ENCODE results near the gene MEGF11. TPM values are rescaled to one million over a fixed set of nuclear protein-coding genes. Genes with fewer than 3 reads are reported as not detected.
A peak's percentile ranks its signal among the peaks of the same experiment; 100 is the strongest.
"Not testable (repeated sequence)": the region's sequence is repeated elsewhere in the genome, so short reads cannot be mapped to it uniquely, and the experiment has no call there.

Gene MEGF11
- total RNA-seq, 1 donor from 2014 or later = 0.25 TPM

GRCh38 chr15:65980824-65981456, 272.6 kb downstream of the MEGF11 start:
- no peak for DNase-seq (ENCODE audit: extremely low spot score in 2 of 2)
- TF ChIP-seq CTCF (IDR thresholded peaks at IDR 0.05) = peak in 2 of 3 experiments; percentile 29 to 35
- TF ChIP-seq POLR2A (IDR thresholded peaks at IDR 0.05) = no peak
- no peak for TF ChIP-seq POLR2AphosphoS5 (IDR thresholded peaks at IDR 0.05; ENCODE audit: insufficient read depth in 1 of 2, low read depth in 1 of 2)
- Histone ChIP-seq H3K36me3 (no peaks in the 10 kb centered on the region), H3K4me3 (no peak overlapping the region), H3K27me3 (no peaks in the 10 kb centered on the region), H3K4me1 (peaks cover 8% of the 10 kb centered on the region), H3K9me3 (no peaks in the 10 kb centered on the region), H3K27ac (no peak overlapping the region)
- intact Hi-C loops (cut with DNase I) = no loop called here

- H3K27ac ChIP-seq = no peak overlapping the region
- no peak for TF ChIP-seq CTCF (IDR thresholded peaks at IDR 0.05)
- TF ChIP-seq POLR2AphosphoS5 (IDR thresholded peaks at IDR 0.05; ENCODE audit: insufficient read depth in 1 of 2, low read depth in 1 of 2) = no peak
- no peak for TF ChIP-seq POLR2A (IDR thresholded peaks at IDR 0.05)
- H3K4me3 ChIP-seq = no peak overlapping the region
- intact Hi-C loops (cut with DNase I) = no loop called here
- no peaks in the 10 kb centered on the region for H3K36me3 ChIP-seq
- no peaks in the 10 kb centered on the region for H3K27me3 ChIP-seq
- peaks cover 8% of the 10 kb centered on the region for H3K4me1 ChIP-seq
- H3K9me3 ChIP-seq = no peaks in the 10 kb centered on the region
- DNase-seq (ENCODE audit: extremely low spot score in 2 of 2) = no peak
Measured at GRCh38 chr15:65979837-65980236, 273.7 kb downstream of the MEGF11 start.

- Histone ChIP-seq H3K36me3 (no peaks in the 10 kb centered on the region), H3K4me3 (no peak overlapping the region), H3K9me3 (no peaks in the 10 kb centered on the region), H3K4me1 (peaks cover 8% of the 10 kb centered on the region), H3K27ac (no peak overlapping the region), H3K27me3 (no peaks in the 10 kb centered on the region)
- TF ChIP-seq CTCF (IDR thresholded peaks at IDR 0.05) = no peak
- no peak for TF ChIP-seq POLR2A (IDR thresholded peaks at IDR 0.05)
- no peak for TF ChIP-seq POLR2AphosphoS5 (IDR thresholded peaks at IDR 0.05; ENCODE audit: insufficient read depth in 1 of 2, low read depth in 1 of 2)
- DNase-seq (ENCODE audit: extremely low spot score in 2 of 2) = no peak
- intact Hi-C loops (cut with DNase I) = no loop called here
Measured at GRCh38 chr15:65979316-65979715, 274.2 kb downstream of the MEGF11 start.

- Histone ChIP-seq H3K4me3 (no peak overlapping the region), H3K4me1 (peaks cover 8% of the 10 kb centered on the region), H3K36me3 (no peaks in the 10 kb centered on the region), H3K27me3 (no peaks in the 10 kb centered on the region), H3K27ac (no peak overlapping the region), H3K9me3 (no peaks in the 10 kb centered on the region)
- TF ChIP-seq POLR2A (IDR thresholded peaks at IDR 0.05) = no peak
- no peak for TF ChIP-seq POLR2AphosphoS5 (IDR thresholded peaks at IDR 0.05; ENCODE audit: insufficient read depth in 1 of 2, low read depth in 1 of 2)
- TF ChIP-seq CTCF (IDR thresholded peaks at IDR 0.05) = no peak
- intact Hi-C loops (cut with DNase I) = no loop called here
- DNase-seq (ENCODE audit: extremely low spot score in 2 of 2) = no peak
Measured at GRCh38 chr15:65978110-65978509, 275.4 kb downstream of the MEGF11 start.

- H3K4me3 ChIP-seq; H3K27me3 ChIP-seq; intact Hi-C loops (cut with DNase I); H3K27ac ChIP-seq; H3K9me3 ChIP-seq; DNase-seq (ENCODE audit: extremely low spot score in 2 of 2); H3K4me1 ChIP-seq; H3K36me3 ChIP-seq: not testable (repeated sequence)
Measured at GRCh38 chr15:65976196-65976595, 277.4 kb downstream of the MEGF11 start.
